Colonic mucosa (tissue), 4 donors: ENCODE results near the gene SLC17A9. TPM values are rescaled to one million over a fixed set of nuclear protein-coding genes. Genes with fewer than 3 reads are reported as not detected.

ENCODE experiments used
- DNase-seq: peaks from one replicate; pipeline ENCODE4 v3.0.0-alpha.2; 2020
- H3K27ac ChIP-seq: fragments of 200-600 bp; one replicate; pipeline ENCODE4 v1.8.0; 2021
- H3K27me3 ChIP-seq: fragments of 200-600 bp; one replicate; pipeline ENCODE4 v1.8.0; 2021
- H3K36me3 ChIP-seq: fragments of 200-600 bp; one replicate; pipeline ENCODE4 v1.8.0; 2021
- H3K4me1 ChIP-seq: fragments of 200-600 bp; one replicate; pipeline ENCODE4 v1.8.0; 2021; ENCODE audit warnings: mild to moderate bottlenecking
- H3K4me3 ChIP-seq: fragments of 200-600 bp; one replicate; pipeline ENCODE4 v1.8.0; 2021
- H3K9ac ChIP-seq, 2 donors: one replicate each; pipeline ENCODE4 v1.7.0; 2013; ENCODE audit warnings: control low read depth in 2 of 2, low read depth in 2 of 2, low read length in 2 of 2
- H3K9me3 ChIP-seq: fragments of 200-600 bp; one replicate; pipeline ENCODE4 v1.8.0; 2021
- intact Hi-C: fragments of 100-400 bp; cut with DNase I; formaldehyde crosslinking; loops from one replicate; pipeline ENCODE4 v1.14.1; 2022
- total RNA-seq, 2 donors: library from RNA; stranded (reverse); fragmentation: NEBNext Ultra II Directional in 1 of 2; extraction: Animal tissue kit (Norgen Biotek cat#: 25700) in 1 of 2; gene quantifications; one replicate each; pipeline ENCODE4 v1.2.1, GENCODE V29; 2021
- TF ChIP-seq, protein P1 (sequence below): fragments of 200-600 bp; IDR thresholded peaks from one replicate; pipeline ENCODE4 v1.8.0; 2022; ENCODE audit warnings: antibody characterized with exemption, mild to moderate bottlenecking
- donor health status: healthy.
- donor health status: DM: no; HTN: no; CAD: no.
- donor health status: DM: no; HTN: no; CAD: no.

SLC17A9 gene
- total RNA-seq, 2 donors from 2014 or later: 23.1 to 54.7 TPM

DNA sequence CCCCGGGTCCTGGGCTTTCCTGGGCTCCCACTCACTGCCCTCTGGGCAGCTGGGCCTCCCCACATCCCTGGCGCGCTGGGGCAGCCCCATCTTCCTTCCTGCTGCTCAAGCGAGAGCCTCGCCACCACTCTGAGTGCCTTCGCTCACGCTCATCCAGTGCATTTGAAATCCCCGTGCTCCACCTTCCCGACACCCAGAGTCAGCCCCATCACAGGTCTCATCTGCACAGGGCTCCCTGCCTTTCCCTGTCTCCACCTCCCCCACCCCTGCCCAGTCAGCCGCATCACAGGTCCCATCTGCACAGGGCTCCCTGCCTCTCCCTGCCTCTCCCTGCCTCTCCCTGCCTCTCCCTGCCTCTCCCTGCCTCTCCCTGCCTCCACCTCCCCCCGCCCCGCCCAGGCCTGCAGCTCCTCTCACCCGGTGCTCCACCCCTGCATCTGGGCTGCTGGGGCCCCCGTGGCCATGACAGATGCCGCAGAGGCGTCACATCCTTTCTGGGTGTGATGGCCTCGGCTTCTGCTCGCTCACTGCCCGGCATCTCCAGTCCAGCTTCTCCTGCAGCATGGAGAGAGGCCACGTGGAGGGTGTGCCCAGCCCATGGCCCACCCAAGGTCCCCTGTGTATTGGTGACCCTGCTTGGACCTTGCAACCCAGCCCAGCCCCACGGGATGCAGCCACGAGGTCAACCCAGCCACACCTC, 63.3 kb downstream of the SLC17A9 start:
- H3K4me1 ChIP-seq: no peaks in the 10 kb centered on the region
- DNase-seq: no peak
- no peaks in the 10 kb centered on the region for H3K9me3 ChIP-seq
- peaks cover 20% of the 10 kb centered on the region for H3K27me3 ChIP-seq
- no peak overlapping the region for H3K4me3 ChIP-seq
- H3K9ac ChIP-seq: no peak overlapping the region
- H3K27ac ChIP-seq: no peak overlapping the region
- TF ChIP-seq, protein P1, sequence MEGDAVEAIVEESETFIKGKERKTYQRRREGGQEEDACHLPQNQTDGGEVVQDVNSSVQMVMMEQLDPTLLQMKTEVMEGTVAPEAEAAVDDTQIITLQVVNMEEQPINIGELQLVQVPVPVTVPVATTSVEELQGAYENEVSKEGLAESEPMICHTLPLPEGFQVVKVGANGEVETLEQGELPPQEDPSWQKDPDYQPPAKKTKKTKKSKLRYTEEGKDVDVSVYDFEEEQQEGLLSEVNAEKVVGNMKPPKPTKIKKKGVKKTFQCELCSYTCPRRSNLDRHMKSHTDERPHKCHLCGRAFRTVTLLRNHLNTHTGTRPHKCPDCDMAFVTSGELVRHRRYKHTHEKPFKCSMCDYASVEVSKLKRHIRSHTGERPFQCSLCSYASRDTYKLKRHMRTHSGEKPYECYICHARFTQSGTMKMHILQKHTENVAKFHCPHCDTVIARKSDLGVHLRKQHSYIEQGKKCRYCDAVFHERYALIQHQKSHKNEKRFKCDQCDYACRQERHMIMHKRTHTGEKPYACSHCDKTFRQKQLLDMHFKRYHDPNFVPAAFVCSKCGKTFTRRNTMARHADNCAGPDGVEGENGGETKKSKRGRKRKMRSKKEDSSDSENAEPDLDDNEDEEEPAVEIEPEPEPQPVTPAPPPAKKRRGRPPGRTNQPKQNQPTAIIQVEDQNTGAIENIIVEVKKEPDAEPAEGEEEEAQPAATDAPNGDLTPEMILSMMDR: no peak
- intact Hi-C loops: no loop called here
- H3K36me3 ChIP-seq: no peaks in the 10 kb centered on the region

DNA sequence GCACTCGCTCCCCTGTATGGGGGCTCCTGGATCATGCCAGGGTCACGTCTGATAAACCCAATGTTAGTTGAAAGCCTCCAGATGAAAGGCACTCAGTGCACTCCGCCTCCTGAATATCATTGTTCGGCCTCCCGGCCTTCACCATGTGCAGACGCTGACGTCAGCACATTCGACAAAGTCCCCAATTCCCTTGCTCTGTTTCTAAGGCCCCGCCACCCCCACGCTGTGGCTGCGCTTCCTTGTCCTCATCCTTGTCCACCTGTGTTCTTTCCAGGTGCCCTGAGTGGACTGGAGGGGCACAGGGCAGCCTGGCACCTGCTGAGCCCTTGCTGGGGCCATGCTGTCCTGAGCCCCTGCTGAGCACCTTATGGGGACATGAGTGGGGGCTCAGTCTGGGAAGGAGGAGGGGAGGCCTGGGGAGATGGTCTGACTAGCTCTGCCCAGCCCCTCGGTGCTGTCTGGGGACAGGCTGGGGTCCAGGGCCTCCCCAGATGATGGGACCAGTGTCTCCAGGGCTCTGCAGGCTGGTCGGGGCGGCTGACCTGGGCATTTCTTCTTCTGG, 64.1 kb downstream of the SLC17A9 start:
- DNase-seq: no peak
- Histone ChIP-seq H3K4me3 (no peak overlapping the region), H3K4me1 (no peaks in the 10 kb centered on the region), H3K36me3 (no peaks in the 10 kb centered on the region), H3K9ac (no peak overlapping the region), H3K9me3 (no peaks in the 10 kb centered on the region), H3K27ac (no peak overlapping the region), H3K27me3 (peaks cover 13% of the 10 kb centered on the region)
- TF ChIP-seq, protein P1: no peak
- intact Hi-C loops: no loop called here

DNA sequence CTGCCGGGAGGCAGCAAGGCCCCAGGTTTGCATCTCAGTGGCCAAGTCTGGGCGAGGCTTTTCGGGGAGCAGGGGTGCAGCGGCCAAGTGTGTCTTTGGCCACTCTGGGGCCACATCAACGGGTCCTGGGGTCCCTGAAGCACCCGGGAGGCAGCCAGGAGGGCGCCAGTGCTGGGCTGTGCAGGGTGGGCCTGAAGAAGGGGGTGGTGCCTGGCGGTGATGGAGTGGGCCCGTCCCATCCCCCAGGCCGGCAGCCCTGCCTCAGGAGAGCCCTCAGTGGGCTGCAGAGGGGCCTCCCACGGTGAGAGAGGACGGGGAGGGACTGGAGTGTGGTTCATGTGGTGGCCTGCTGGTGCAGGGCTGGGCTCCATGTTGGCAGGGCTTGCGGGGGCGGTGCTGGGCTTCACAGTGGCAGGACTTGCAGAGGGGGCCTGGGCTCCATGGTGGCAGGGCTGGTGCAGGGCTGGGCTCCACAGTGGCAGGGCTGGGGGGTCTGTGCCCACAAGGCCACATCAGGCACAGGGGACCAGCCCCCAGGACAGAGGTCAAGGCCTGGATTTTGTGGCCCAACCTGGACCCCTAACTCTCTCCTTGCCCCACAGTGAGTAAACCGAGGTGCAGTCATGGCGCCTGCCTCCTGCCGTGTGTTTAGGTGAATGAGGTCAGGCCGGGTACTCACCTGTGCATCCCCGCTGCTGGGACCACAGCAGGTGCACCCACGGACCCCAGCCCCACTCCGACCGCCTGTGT, 64.7 kb downstream of the SLC17A9 start:
- H3K27ac ChIP-seq: no peak overlapping the region
- TF ChIP-seq, protein P1: no peak
- no peak overlapping the region for H3K4me3 ChIP-seq
- H3K36me3 ChIP-seq: no peaks in the 10 kb centered on the region
- intact Hi-C loops: no loop called here
- DNase-seq: no peak
- no peaks in the 10 kb centered on the region for H3K4me1 ChIP-seq
- peaks cover 9% of the 10 kb centered on the region for H3K27me3 ChIP-seq
- H3K9ac ChIP-seq: no peak overlapping the region
- no peaks in the 10 kb centered on the region for H3K9me3 ChIP-seq

DNA sequence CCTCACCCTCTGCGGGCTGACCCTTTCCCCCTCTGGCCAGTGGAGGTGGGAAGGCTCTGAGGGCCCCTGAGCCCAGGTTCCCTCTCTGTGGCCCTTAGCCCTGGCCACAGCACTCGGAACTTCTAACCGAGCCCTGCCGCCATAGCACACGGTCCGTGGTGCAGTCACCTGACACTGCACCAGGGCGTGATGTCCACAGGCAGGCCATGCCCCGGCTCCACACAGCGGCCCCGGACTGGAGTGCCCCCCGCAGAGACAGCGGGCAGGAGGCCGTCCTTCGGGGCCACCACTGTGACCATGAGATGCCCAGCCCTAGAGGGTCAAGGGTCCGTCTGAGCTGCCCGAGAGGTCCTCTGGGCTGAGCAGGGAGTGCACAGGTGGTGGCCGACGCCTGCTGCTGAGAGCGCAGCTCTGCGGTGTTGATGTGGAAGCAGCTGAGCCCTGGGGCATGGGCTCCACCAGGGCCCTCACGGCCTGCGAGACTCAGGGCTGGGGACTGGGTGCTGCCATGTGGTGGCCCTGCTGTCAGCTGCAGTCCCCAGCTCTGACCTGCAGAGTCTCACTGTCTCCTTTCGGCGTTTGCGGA, 65.4 kb downstream of the SLC17A9 start:
- Histone ChIP-seq H3K9ac (no peak overlapping the region), H3K36me3 (no peaks in the 10 kb centered on the region), H3K27me3 (peaks cover 9% of the 10 kb centered on the region), H3K27ac (no peak overlapping the region), H3K4me1 (no peaks in the 10 kb centered on the region), H3K4me3 (no peak overlapping the region), H3K9me3 (no peaks in the 10 kb centered on the region)
- TF ChIP-seq, protein P1: no peak
- intact Hi-C loops: no loop called here
- no peak for DNase-seq

Other genes with a start within 250 kb of the SLC17A9 start
- 1 to 10 TPM in 1 of 2 donors, under 1 TPM in 1; 0.05 to 2.9 TPM for gene NTSR1, start 243.9 kb upstream of the SLC17A9 start, total RNA-seq
- 10 to 100 TPM; 11.0 to 12.0 TPM for gene MRGBP, start 156.2 kb upstream of the SLC17A9 start, total RNA-seq
- gene OGFR, start 147.9 kb upstream of the SLC17A9 start, total RNA-seq: 10 to 100 TPM; 36.3 to 36.8 TPM
- gene COL9A3, start 135.7 kb upstream of the SLC17A9 start, total RNA-seq: 1 to 10 TPM; 2.7 to 3.6 TPM
- 1 to 10 TPM; 6.2 to 7.3 TPM for gene TCFL5, start 90.9 kb upstream of the SLC17A9 start, total RNA-seq
- gene DIDO1, start 26.2 kb upstream of the SLC17A9 start, total RNA-seq: 10 to 100 TPM; 41.4 to 50.4 TPM
- 10 to 100 TPM; 37.3 to 40.4 TPM for gene GID8, start 14.6 kb upstream of the SLC17A9 start, total RNA-seq
- not detected for gene BHLHE23, start 54.3 kb downstream of the SLC17A9 start, total RNA-seq